Stimulated activated CD8-positive, alpha-beta memory T cell treated with anti-CD3 and anti-CD28 coated beads, Interleukin-7, amount 100 ng/mL, for 24 hours (primary cell): ENCODE measurements around the gene BFSP2.
"Not testable (repeated sequence)": the region's sequence is repeated elsewhere in the genome, so short reads cannot be mapped to it uniquely, and the experiment has no call there.

Experiments used
- DNase-seq: peaks from one replicate; pipeline ENCODE4 v3.0.0-alpha.2; 2020; ENCODE audit warnings: low read depth

Gene BFSP2

GRCh38 chr3:133482474-133482873 lies 82.6 kb downstream of the BFSP2 start:
- not testable (repeated sequence) for DNase-seq

DNA sequence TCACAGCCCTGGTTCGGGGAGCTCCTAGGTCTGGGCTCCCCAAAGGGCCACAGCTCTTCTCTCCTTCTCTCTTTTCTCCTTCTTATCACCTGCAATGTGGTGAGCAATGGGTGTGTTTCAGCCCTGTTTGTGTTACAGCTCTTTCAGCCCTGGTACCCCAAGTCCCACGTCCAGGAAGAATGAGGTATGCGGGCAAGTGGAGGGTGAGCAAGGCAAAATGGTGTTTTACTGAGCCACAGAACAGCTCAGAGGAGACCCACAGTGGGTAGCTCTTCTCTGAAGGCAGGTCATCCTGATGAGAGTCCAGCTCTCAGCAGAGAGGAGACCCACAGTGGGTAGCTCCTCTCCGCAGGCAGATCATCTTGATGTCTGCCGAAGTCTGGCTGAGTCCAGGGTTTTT lies 86.8 kb downstream of the BFSP2 start:
- no peak for DNase-seq

- no peak for DNase-seq
Measured at GRCh38 chr3:133487204-133487603, 87.3 kb downstream of the BFSP2 start.

- peak; percentile 16 for DNase-seq
Measured at GRCh38 chr3:133487920-133488540, 88.2 kb downstream of the BFSP2 start.

DNA sequence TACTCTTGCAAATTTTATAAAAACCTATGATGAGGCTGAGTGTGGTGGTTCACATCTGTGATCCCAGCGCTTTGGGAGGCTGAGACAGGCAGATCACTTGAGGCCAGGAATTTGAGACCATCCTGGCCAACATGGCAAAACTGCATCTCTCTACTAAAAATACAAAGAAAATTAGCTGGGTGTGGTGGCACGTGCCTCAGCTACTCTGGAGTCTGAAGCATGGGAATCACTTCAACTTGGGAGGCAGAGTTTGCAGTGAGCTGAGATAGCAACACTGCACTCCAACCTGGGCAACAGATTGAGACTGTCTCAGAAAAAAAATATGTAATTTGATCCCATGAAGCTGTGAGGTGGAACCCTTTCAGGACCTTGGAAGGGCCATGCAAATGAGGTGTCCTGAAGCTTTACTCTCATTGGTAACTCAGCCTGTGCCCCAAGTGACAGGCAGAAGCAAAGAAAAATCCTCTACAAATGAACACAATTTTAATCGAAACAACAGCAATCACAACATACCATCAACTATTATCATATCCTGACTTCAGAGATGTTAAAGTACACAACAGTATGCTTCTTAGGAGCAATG lies 89.0 kb downstream of the BFSP2 start:
- DNase-seq = no peak

GRCh38 chr3:133489466-133490085 lies 89.7 kb downstream of the BFSP2 start:
- no peak for DNase-seq

- peak; percentile 40 for DNase-seq
Measured at GRCh38 chr3:133490468-133491351, 90.9 kb downstream of the BFSP2 start.

- no peak for DNase-seq
Measured at GRCh38 chr3:133491481-133492059, 91.7 kb downstream of the BFSP2 start.

DNA sequence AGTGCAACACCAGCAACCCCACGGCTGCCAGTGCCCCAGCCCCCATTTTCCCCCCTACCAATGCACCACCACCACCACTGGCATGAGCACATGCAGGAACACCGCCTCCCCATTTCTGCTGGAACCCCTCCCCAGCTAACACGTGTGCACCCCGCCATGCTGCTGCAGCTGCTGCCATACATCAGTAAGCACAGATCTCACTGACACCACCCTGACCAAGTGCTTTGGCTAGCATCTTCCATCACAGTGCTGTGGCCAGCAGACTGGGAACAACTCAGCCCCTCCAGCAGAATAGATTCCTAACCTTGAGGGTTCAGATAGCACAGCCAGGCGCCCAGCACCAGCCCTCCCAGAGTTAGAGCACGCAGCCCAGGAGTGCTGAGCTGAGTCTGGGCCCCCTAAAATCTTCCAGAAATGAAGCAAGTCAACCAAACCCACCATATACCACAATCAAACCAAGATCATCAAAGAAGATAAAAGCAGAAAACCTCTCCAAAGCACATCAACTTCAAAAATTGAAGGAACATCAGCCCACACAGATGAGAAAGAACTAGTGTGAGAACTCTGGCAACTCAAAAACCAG lies 92.4 kb downstream of the BFSP2 start:
- DNase-seq = no peak

GRCh38 chr3:133494469-133494868 lies 94.6 kb downstream of the BFSP2 start:
- DNase-seq = no peak

GRCh38 chr3:133502542-133502941 lies 102.7 kb downstream of the BFSP2 start:
- DNase-seq = not testable (repeated sequence)

- DNase-seq = no peak
Measured at GRCh38 chr3:133503409-133503808, 103.6 kb downstream of the BFSP2 start.

DNA sequence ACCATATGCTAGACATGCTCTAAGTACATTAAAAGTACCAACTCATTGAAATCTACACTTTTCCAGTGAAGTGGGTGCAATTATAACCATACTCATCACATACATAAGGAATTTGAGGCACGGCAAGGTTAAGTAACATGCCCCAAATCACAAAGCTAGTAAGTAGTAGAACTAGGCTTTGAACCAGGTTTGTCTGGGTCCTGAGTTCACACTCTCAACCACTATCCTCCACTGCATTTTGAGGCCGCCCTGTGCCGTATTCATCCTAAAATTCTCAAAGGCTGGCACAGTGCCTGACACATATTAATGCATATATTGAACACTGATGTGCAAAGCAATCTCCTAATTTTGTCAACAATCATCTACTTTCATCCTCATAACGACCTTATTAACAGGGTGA lies 104.9 kb downstream of the BFSP2 start:
- no peak for DNase-seq

GRCh38 chr3:133505813-133506212 lies 106.0 kb downstream of the BFSP2 start:
- DNase-seq = no peak

GRCh38 chr3:133506215-133506901 lies 106.5 kb downstream of the BFSP2 start:
- no peak for DNase-seq

DNA sequence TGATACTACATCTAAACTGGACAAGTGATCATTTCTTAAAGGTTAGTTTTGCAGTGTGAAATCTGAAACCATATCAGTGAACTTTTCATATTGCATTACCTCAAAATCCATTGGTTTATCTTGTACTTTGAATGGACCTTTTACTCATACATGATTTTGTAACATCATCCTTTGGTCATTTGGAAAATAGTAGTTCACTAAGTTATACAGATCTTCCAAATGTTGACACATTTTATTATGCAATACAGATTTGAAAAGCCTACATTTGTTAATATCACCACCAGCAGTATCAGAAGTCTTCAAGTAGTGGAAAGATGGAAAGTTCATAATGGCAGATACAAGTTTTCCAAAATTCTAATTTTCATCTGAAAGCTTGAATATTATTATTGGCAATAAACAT lies 109.6 kb downstream of the BFSP2 start:
- DNase-seq = no peak

DNA sequence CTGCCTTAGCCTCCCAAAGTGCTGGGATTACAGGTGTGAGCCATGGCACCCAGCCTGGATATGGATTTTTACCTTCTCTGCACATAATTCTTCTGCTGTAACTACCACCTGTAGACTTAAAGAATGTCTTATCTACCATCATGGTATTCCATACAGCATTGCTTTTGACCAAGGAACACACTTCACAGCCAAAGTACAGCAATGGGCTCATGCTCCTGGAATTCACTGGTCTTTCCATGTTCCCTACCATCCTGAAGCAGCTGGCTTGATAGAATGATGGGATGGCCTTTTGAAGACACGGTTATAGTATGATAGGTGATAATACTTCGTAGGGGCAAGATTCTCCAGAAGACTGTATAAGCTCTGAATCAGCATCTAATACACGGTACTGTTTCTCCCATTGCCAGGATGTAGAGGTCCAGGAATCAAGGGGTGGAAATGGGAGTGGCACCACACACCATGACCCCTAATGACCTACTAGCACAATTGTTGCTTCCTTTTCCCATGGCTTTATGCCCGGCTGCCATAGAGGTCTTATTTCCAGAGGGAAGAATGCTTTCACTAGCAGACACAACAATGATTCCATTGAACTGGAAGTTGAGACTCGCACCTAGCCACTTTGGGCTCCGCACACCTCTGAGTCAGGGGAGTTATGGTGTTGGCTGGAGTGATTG lies 112.7 kb downstream of the BFSP2 start:
- no peak for DNase-seq

DNA sequence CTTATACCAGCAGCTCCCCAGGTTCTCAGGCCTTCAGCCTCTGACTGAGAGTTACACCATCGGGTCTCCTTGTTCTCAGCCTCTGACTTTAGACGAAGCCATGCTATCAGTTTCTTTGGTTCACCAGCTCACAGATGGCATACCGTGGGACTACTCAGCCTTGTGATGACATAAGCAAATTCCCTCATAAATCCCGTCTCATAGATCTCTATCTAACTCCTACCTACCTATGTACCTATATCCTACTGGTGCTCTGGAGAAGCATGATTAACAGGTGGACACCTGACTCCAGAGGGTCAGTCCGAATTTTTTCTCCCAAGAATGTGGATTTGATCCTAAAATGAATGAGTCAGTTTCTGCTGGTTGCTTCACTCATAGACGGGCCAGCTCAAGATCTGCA lies 114.6 kb downstream of the BFSP2 start:
- DNase-seq = no peak

DNA sequence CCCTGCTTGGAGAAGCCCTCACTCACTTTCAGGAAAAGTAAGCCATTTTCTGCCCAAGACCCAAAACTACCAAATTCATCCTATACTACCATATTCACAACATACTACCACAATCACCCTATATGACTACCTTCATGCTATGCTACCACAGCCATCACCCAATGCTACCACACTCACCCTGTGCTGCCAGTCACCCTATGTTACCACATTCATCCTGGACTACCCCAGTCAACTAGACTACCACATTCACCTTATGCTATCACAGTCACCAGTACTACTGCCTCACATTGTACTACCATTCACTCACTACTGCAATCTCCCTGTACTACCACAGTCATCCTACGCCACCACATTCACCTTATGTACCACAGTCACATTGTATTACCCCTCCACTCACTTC lies 115.3 kb downstream of the BFSP2 start:
- DNase-seq = no peak

- DNase-seq = no peak
Measured at GRCh38 chr3:133520286-133520685, 120.4 kb downstream of the BFSP2 start.

DNA sequence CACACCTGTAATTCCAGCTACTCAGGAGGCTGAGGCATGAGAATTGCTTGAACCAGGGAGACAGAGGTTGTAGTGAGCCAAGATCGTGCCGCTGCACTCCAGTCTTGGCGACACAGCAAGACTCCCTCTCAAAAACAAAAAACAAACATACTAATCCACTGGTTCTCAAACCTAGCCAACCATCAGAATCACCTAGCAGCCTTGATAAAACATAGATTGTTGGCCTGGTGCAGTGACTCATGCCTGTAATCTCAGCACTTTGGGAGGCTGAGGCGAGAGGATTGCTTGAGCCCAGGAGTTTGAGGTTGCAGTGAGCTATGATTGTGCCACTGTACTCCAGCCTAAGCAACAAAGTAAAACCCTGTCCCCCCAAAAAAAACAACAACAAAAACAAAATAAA lies 121.1 kb downstream of the BFSP2 start:
- not testable (repeated sequence) for DNase-seq
